Natural killer cell (primary cell): ENCODE results near the gene CST6. TPM values are rescaled to one million over a fixed set of nuclear protein-coding genes. Genes with fewer than 3 reads are reported as not detected.

Experiments
- ATAC-seq, 3 donors: fragments of 150-1000 bp in 2 of 3; fragments of 200-7000 bp in 1 of 3; cut with Tn5 transposase; 1 replicate in 1 of 3; 2 replicates in 2 of 3; pipeline ENCODE4 v1.10.0; 2021; ENCODE audit warnings: mild to moderate bottlenecking in 2 of 3, moderate library complexity in 2 of 3
- DNase-seq, 2 donors: peaks; one replicate each; pipeline versions ENCODE4 v3.0.0 to v3.0.0-alpha.2; 2013 to 2021; ENCODE audit warnings: mixed read lengths in 1 of 2
- H3K27ac ChIP-seq: one replicate; pipeline ENCODE4 v1.5.1; 2013; ENCODE audit warnings: mild to moderate bottlenecking, low read length
- H3K27me3 ChIP-seq: one replicate; pipeline ENCODE4 v1.6.1; 2013; ENCODE audit warnings: low read length; ENCODE audit not compliant: control insufficient read depth, insufficient read depth
- H3K36me3 ChIP-seq: one replicate; pipeline ENCODE4 v1.6.1; 2013; ENCODE audit warnings: low read length; ENCODE audit not compliant: control insufficient read depth, insufficient read depth
- H3K4me1 ChIP-seq: one replicate; pipeline ENCODE4 v1.6.1; 2013; ENCODE audit warnings: low read length; ENCODE audit not compliant: control insufficient read depth, insufficient read depth
- H3K4me3 ChIP-seq: one replicate; pipeline ENCODE4 v1.5.1; 2013; ENCODE audit warnings: low read length
- H3K9me3 ChIP-seq: one replicate; pipeline ENCODE4 v1.6.1; 2013; ENCODE audit warnings: low read length; ENCODE audit not compliant: control insufficient read depth, insufficient read depth
- H3K27ac Mint-ChIP-seq, 2 donors: one replicate each; pipeline ENCODE4 v1.8.0; 2022; ENCODE audit warnings: mild to moderate bottlenecking in 2 of 2, mixed read lengths in 2 of 2, moderate library complexity in 1 of 2
- H3K27me3 Mint-ChIP-seq, 2 donors: one replicate each; pipeline ENCODE4 v1.8.0; 2022; ENCODE audit warnings: low read depth in 2 of 2, mixed read lengths in 2 of 2
- H3K36me3 Mint-ChIP-seq: one replicate; pipeline ENCODE4 v1.8.0; 2022; ENCODE audit warnings: mixed read lengths
- H3K4me1 Mint-ChIP-seq, 2 donors: one replicate each; pipeline ENCODE4 v1.8.0; 2022; ENCODE audit warnings: mixed read lengths in 2 of 2
- H3K4me3 Mint-ChIP-seq: one replicate; pipeline ENCODE4 v1.8.0; 2022; ENCODE audit warnings: mild to moderate bottlenecking, moderate library complexity, mixed read lengths
- H3K9me3 Mint-ChIP-seq, 2 donors: one replicate each; pipeline ENCODE4 v1.8.0; 2022; ENCODE audit warnings: mixed read lengths in 2 of 2
- whole genome bisulfite sequencing: methylation state at CpG from one replicate; pipeline ENCODE4 v1.1.7; 2013; ENCODE audit warnings: missing lambda C conversion rate; ENCODE audit not compliant: insufficient coverage; 5-methylcytosine and 5-hydroxymethylcytosine counted together
- intact Hi-C: fragments of 100-400 bp; cut with micrococcal nuclease; formaldehyde crosslinking; loops from one replicate; pipeline ENCODE4 v1.14.2; 2022
- total RNA-seq, 4 donors: library from RNA; stranded (reverse); fragments of 120-200 nt in 1 of 4; gene quantifications; one replicate each; pipeline versions ENCODE4 v1.2.3 to v1.2.4, GENCODE V29; 2013 to 2022
- TF ChIP-seq, protein P1 (sequence below): fragments of 200-600 bp; IDR thresholded peaks from one replicate; pipeline ENCODE4 v1.8.0; 2022; ENCODE audit warnings: antibody characterized with exemption

Gene CST6
- total RNA-seq, 3 donors from 2014 or later (not counting 1 experiment from before 2014, with no cell fraction given): not detected

DNA sequence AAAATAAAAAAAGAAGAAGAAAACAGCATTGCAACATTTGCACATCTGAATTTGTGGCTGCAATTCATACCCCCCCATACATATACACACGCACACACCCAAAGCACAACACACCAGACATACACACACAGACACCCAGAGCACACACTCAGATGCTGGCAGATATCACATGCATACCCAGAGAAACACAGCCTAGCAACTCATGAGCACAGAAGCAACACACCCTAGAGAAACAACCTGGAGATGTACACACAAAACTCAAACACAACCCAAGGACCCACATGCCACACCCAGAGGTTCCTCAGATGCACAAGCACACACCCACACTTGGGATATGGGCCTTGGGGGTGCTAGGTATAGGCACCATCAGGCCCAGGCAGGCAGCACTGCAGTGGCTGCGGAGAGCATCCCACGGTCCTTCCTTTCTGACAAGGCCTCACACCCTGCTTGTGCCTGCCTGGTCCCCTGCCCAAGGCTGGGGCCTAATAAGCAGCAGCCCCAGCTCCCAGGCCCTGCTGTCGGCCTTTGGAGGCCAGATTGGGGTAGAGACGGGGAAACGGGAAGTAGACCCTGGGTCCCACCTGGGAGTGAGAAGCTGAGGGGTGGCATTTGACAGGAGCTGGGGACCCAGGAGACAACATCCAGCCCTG lies 3.1 kb downstream of the CST6 start:
- Mint-ChIP-seq H3K27ac (no peak overlapping the region), H3K27me3 (peaks cover 4 to 7% of the 10 kb centered on the region in 2 donors), H3K9me3 (no peaks in the 10 kb centered on the region), H3K4me1 (peaks cover 2 to 12% of the 10 kb centered on the region in 2 donors), H3K4me3 (no peak overlapping the region), H3K36me3 (no peaks in the 10 kb centered on the region)
- Histone ChIP-seq H3K9me3 (no peaks in the 10 kb centered on the region), H3K27me3 (peaks cover 18% of the 10 kb centered on the region), H3K4me3 (no peak overlapping the region), H3K36me3 (no peaks in the 10 kb centered on the region), H3K4me1 (peaks cover 6% of the 10 kb centered on the region), H3K27ac (no peak overlapping the region)
- intact Hi-C loops: no loop called here
- ATAC-seq (no peak), DNase-seq (no peak)
- WGBS: 89% methylated on average over 6 of the region's 6 CpGs
- TF ChIP-seq, protein P1, sequence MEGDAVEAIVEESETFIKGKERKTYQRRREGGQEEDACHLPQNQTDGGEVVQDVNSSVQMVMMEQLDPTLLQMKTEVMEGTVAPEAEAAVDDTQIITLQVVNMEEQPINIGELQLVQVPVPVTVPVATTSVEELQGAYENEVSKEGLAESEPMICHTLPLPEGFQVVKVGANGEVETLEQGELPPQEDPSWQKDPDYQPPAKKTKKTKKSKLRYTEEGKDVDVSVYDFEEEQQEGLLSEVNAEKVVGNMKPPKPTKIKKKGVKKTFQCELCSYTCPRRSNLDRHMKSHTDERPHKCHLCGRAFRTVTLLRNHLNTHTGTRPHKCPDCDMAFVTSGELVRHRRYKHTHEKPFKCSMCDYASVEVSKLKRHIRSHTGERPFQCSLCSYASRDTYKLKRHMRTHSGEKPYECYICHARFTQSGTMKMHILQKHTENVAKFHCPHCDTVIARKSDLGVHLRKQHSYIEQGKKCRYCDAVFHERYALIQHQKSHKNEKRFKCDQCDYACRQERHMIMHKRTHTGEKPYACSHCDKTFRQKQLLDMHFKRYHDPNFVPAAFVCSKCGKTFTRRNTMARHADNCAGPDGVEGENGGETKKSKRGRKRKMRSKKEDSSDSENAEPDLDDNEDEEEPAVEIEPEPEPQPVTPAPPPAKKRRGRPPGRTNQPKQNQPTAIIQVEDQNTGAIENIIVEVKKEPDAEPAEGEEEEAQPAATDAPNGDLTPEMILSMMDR: no peak

DNA sequence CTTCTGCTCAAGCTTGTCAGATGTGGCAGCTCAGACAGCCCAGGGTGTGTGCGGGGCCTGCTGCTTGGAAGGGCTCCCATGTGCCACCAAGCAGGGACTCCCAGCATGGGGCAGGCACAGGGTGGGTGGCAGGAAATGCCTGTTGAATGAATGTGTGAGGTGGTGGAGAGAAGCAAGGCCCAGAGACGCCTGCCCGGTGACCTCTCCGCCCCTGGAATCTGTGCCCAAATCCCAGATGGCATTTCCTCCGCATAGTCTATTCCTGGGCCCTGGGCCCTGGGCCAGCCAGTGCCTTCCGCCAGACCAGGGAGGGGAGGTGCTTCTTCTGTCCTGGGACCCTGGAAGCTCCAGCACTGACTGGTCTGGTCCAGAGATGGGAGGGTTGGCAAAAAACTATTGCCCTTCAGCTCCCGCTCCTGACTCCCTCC lies 3.7 kb downstream of the CST6 start:
- intact Hi-C loops: no loop called here
- no peak overlapping the region for H3K27ac Mint-ChIP-seq
- H3K27me3 ChIP-seq: peaks cover 18% of the 10 kb centered on the region
- no peak overlapping the region for H3K27ac ChIP-seq
- no peaks in the 10 kb centered on the region for H3K9me3 Mint-ChIP-seq
- H3K36me3 Mint-ChIP-seq: no peaks in the 10 kb centered on the region
- peaks cover 7 to 13% of the 10 kb centered on the region in 2 donors for H3K4me1 Mint-ChIP-seq
- H3K36me3 ChIP-seq: no peaks in the 10 kb centered on the region
- no peak overlapping the region for H3K4me3 Mint-ChIP-seq
- 97% methylated on average over 7 of the region's 7 CpGs for WGBS
- H3K4me3 ChIP-seq: no peak overlapping the region
- H3K9me3 ChIP-seq: no peaks in the 10 kb centered on the region
- DNase-seq (no peak), ATAC-seq (no peak)
- TF ChIP-seq, protein P1: no peak
- peaks cover 12% of the 10 kb centered on the region for H3K4me1 ChIP-seq
- H3K27me3 Mint-ChIP-seq: peaks cover under 1 to 2% of the 10 kb centered on the region in 2 donors

DNA sequence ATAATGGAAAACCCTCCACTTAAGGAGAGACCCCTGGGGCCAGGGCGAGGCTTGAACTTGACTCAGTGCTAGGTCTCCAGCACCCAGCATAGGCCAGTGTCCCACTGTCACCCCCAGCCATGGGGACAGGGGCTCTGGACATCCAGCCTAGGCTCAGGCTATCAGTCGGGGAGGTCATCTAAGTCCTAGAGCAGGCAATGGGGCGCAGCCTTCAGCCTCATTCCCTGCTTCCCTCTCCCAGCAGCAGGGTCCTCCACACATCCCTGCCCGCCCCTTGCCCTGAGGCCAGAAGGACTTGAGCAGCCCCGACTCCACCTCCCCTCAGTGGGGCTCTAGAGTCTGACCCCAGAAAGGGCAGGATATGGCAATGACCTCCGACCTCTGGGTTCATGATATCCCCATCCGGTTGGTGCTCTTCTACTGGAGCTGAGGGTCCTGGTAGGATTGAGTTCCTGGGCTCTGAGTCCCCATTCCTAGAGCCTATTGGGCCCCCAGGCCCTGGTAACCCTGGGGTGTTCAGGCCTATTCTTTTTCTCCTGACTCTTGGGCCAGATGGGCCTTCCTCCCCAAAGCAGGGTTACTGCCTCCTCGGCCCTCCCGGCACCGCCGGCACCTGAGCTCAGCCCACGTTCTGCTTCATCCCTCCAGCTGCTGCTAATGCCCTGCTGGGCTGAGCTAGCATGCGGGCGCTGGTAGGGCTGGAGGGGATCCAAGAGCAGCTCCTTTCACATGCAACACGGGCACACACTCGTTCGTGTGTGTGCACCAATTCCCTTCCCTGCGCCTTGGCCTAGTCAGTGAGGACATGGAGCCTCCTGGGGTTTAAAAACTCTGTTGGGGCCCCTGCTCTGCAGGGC lies 4.4 kb downstream of the CST6 start:
- Histone ChIP-seq H3K4me1 (peaks cover 18% of the 10 kb centered on the region), H3K27ac (no peak overlapping the region), H3K36me3 (no peaks in the 10 kb centered on the region), H3K4me3 (no peak overlapping the region), H3K9me3 (no peaks in the 10 kb centered on the region), H3K27me3 (peaks cover 15% of the 10 kb centered on the region)
- intact Hi-C loops: no loop called here
- Mint-ChIP-seq H3K9me3 (no peaks in the 10 kb centered on the region), H3K27ac (peak overlapping the region in 1 of 2 donors; percentile 70), H3K4me3 (no peak overlapping the region), H3K27me3 (no peaks in the 10 kb centered on the region), H3K36me3 (no peaks in the 10 kb centered on the region), H3K4me1 (peaks cover 13 to 20% of the 10 kb centered on the region in 2 donors)
- TF ChIP-seq, protein P1: no peak
- ATAC-seq: no peak
- WGBS: 92% methylated on average over 18 of the region's 18 CpGs
- no peak for DNase-seq
